ENCODE measurements around the gene ZDHHC4. TPM values are rescaled to one million over a fixed set of nuclear protein-coding genes. Genes with fewer than 3 reads are reported as not detected.
A peak's percentile ranks its signal among the peaks of the same experiment; 100 is the strongest.

ZDHHC4 gene
- total RNA-seq, 1 donor from 2014 or later, result 52.2 TPM

DNA sequence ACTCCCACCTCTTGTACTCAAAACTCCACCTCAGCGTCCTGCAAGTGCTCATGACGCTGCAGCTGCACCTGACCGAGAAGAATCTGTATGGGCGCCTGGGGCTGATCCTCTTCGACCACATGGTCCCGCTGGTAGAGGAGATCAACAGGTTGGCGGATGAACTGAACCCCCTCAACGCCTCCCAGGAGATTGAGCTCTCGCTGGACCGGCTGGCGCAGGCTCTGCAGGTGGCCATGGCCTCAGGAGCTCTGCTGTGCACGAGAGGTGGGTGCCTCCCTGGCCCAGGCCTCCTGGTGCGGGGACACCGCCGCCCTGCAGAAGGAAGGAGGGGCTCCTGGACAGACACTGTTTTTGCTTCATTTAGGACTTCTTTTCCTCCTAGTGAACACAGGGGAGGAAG, 22.8 kb downstream of the ZDHHC4 start:
- no peak for DNase-seq (ENCODE audit: low spot score in 2 of 2)
- FAIRE-seq, result no peak

- FAIRE-seq (no peak), DNase-seq (ENCODE audit: low spot score in 2 of 2) (no peak)
These were observed 27.2 kb downstream of the ZDHHC4 start for GRCh38 chr7:6604458-6604857.

DNA sequence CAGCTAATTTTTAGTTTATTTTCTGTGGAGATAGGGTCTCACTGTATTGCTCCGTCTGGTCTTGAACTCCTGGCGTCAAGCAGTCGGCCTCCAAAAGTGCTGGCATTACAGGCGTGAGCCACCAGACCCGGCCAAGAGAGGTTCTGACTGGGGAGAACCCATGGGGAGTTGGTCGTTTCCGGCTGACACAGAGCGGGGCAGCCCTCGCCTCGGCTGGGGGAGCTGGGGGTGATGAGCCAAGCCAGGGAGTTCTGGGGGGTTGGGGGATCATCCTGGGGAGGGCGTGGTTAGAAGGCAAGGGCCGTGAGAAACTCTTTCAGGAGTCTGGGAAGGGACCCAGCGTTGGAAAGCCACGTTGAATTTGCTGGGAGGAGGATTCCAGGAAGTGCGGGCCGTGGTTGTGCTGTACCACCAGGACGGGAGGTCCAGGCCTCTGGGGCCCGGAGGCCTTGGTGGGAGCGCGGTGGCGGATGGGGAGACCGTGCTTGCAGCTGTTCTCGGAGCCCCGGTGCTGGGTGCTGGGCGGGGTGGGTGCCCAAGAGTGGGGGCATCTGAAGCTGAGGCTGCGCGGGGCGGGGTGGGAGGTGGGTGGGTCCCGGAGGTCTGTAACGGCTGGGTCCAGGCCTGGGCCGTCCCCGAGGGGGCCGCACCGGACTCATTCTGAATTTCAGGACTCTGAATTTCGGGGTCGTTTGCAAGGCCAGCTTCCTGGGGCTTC, 29.8 kb downstream of the ZDHHC4 start:
- no peak for DNase-seq (ENCODE audit: low spot score in 2 of 2)
- FAIRE-seq, result no peak

GRCh38 chr7:6607651-6608051, 30.4 kb downstream of the ZDHHC4 start:
- FAIRE-seq (no peak), DNase-seq (ENCODE audit: low spot score in 2 of 2) (no peak)

GRCh38 chr7:6608081-6608480, 30.8 kb downstream of the ZDHHC4 start:
- DNase-seq (ENCODE audit: low spot score in 2 of 2), result no peak
- FAIRE-seq, result no peak

GRCh38 chr7:6608794-6609193, 31.5 kb downstream of the ZDHHC4 start:
- no peak for DNase-seq (ENCODE audit: low spot score in 2 of 2)
- no peak for FAIRE-seq

DNA sequence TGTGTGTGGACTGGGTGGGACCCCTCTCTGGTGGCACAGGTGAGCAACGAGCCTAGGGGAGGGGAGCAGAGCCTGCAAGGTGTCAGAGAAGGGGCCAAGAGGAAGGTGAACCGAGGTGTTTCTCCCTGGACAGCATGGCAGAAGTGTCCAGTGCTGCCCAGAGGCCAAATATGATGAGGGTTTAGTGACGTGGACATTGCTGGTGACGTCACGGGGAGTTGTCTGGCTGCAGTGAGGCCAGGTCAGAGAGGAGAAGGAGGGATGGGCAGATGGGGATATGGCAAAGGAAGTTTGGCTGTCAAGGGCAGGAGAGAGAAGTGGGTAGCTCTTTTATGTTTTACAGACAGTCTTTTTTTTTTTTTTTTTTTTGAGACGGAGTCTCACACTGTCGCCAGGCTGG, 35.6 kb downstream of the ZDHHC4 start:
- no peak for DNase-seq (ENCODE audit: low spot score in 2 of 2)
- FAIRE-seq, result no peak

DNA sequence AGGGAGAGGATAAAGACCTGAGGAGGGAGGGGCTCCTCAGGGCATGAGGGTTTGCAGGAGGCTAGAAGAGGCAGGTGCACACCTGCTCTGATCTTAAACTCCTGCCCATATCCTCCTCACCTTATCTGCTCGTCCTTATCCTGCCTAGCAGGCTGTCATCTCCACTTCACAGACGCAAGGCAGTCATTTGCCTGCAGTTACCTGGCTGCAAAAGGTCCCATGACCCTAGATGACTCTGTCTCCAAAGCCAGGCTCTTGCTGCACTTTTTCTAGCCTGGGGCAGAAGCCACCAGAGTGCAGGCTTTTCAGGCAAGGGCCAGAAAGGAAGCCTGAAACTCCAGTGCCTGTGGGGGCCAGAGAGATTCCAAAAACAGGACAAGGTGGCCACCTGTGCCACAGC, 36.5 kb downstream of the ZDHHC4 start:
- DNase-seq (ENCODE audit: low spot score in 2 of 2), result no peak
- FAIRE-seq, result no peak

DNA sequence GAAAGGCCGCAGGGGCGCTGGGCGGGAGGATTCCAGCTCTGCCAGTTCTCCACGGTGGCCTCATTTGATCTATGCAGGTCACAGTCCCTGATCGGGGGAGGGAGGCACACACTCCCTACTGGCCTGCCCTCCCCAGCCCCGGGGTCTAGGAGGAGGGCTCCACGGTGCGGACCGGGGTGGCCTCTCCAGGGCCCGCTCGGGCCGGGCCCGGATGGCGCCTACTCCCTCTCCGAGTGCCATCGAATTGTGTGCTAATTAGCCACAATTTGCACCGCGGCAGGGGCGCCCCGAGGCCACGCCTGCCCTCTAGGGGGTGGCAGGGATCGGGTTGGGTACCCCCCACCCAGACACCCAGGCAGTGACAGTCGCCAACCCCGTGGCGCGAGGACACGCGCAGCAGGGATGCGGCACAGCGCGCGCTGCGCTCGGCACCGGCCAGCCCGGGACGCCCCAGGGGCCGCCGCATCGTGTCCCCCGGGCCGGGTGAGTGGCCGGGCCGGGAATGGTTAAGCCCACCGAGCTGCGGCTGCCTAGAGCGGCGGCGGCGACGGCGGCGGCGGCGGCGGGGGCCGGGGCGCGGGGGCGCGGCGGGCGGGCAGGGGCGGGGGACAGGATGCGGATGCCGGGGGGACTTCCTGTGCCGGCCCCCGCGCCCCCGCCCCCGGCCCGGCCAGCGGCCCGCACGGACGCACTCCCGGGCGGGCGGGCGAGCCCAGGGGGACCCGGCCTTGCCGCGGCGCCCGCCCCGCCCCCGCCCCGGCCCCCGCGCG, 37.9 kb downstream of the ZDHHC4 start, which contains the start of gene ZNF853:
TSS of gene ZNF853 (plus strand) at position 658 of the 770 bp plus-strand sequence. CDS start 565 bp downstream, outside the sequence.
- no peak for FAIRE-seq
- DNase-seq (ENCODE audit: low spot score in 2 of 2), result peak; percentile 74 to 77

- FAIRE-seq (no peak), DNase-seq (ENCODE audit: low spot score in 2 of 2) (no peak)
These were observed 38.7 kb downstream of the ZDHHC4 start for GRCh38 chr7:6615723-6616555.

DNA sequence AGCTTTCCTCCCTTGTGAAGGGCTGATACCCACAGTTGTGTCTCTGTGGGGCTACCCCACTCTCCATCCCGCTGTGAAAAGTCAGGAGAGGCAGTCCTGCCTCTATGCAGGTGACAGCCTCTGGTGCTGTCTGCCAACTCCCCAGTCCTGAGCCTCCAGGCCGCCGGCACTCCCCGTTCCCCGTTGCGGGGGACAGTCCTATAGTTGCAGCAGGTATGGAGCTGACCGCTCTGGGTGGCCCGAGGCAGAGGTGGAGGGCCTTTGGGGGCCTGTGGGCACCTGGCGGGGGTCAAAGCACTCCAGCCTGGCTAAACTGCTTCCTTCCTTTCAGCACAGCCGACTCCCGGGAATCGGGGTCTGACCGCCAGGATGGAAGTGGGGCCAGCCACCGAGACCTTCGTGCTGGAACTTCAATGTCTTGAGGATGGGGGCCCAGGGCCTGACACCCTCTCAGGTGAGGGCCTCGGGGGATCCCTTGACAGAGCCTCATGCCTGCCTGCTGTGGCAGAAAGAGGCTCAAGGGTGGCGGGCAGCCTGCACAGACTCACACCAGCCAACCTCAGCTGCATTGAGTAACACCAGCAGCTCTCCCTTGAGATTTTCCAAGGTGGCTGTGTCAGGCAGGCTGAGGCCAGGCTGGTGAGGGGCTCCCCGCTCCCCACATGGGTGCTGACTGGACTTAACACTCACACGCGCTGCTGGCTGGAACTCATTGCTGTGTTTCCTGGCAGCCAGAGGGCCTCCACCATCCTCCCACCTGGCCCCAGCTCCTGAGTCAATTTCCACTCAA, 39.8 kb downstream of the ZDHHC4 start:
- no peak for DNase-seq (ENCODE audit: low spot score in 2 of 2)
- FAIRE-seq, result no peak

DNA sequence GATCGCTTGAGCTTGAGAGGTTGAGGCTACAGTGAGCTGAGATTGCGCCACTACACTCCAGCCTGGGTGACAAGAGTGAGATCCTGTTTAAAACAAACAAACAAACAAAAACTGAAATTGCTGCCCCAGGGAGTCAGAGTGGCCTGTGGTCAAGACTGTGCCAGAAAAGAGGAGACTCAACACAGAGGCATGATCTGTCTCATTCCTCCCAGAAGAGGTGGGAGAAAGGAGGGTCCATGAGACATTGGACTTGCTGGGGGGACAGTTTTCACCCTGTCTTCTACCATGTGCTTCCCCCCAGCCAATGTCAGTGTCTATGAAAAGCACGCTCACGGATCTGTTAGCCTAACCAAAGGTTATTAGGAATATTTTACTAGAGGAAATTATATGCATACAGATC, 41.4 kb downstream of the ZDHHC4 start:
- DNase-seq (ENCODE audit: low spot score in 2 of 2), result no peak
- no peak for FAIRE-seq

DNA sequence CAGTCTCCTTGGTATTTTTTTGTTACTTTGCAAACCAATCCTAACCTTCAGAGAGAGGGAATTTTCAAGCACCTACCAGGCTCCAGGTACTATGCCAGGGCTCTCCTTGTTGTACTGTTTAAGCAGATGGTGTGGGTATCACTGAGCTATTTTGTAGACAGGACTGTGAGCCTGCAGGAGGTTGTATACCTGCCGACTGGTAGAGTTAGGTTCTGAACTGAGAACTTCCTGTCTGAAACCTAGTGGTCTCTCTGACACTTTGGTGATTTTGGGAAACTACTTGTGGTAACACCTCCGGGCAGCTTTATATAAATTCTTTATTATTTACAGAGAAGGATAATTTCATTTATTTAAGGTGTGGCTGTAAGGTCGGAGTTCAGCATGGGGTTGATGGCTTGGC, 42.7 kb downstream of the ZDHHC4 start:
- FAIRE-seq (no peak), DNase-seq (ENCODE audit: low spot score in 2 of 2) (no peak)

DNA sequence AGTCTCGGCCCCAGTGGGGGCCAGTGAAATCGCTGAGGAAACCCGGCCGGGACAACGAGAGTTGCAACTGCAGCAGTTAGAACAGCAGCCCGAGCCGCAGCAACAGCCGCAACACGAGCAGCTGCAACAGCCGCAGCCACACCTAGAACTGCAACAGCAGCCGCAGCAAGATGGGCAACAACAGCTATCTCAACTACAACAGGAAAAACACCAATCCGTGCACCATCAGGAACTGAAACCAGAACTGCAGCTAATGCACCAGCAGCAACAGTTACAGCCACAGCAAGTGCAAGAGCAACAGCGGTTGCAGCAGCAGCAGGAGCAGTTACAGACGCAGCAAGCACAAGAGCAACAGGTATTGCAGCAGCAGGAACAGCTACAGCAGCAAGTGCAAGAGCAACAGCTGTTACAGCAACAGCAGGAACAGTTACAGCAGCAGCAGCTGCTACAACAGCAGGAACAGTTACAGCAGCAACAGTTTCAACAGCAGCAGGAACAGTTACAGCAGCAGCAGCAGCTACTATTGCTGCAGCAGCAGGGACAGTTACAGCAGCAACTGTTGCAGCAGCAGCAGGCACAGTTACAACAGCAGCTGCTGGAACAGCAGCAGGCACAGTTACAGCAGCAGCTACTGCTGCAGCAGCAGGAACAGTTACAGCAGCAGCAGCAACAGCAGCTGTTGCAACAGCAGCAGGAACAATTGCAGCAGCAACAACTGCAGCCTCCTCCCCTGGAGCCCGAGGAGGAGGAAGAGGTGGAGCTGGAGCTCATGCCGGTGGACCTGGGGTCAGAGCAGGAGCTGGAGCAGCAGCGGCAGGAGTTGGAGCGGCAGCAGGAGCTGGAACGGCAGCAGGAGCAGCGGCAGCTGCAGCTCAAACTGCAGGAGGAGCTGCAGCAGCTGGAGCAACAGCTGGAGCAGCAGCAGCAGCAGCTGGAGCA, 44.2 kb downstream of the ZDHHC4 start:
- DNase-seq (ENCODE audit: low spot score in 2 of 2), result no peak
- no peak for FAIRE-seq

- no peak for FAIRE-seq
- no peak for DNase-seq (ENCODE audit: low spot score in 2 of 2)
These were observed 45.0 kb downstream of the ZDHHC4 start for GRCh38 chr7:6622134-6622710.

GRCh38 chr7:6623589-6624245, 46.5 kb downstream of the ZDHHC4 start:
- DNase-seq (ENCODE audit: low spot score in 2 of 2) (no peak), FAIRE-seq (no peak)

DNA sequence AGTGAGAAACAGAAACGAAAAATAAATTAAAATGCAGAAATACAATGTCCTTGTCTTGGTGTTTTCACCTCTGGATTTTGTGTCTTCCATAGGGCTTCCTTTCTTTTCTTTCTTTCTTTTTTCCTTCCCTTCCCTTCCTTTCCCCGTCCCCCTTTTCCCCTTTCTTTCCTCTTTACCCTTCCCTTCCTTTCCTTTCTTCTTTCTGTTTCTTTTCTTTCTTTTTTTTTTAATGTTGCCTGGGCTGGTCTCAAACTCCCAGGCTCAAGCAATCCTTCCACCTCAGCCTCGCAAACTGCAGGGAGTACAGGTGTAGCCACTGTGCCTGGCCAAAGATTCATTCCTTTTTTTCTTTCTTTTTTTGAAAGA, 47.0 kb downstream of the ZDHHC4 start:
- FAIRE-seq, result no peak
- no peak for DNase-seq (ENCODE audit: low spot score in 2 of 2)

DNA sequence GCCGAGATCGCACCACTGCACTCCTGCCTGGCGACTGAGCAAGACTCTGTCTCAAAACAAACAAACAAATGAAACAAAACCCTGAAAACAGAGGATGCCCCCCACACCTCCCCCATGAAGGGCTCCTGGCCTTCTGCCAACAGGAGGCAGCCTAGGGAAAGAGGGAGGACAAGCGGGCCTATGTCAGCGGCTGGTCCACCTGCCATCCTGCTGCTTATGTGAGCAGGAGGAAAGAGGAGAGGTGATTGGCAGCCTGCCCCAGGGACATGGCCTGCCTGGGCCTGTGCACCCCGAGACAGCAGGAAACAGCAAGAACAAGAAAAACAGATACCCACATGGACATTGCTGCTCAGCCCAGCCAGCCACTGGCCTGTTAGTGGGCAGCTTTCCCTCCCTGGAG, 50.8 kb downstream of the ZDHHC4 start:
- no peak for FAIRE-seq
- no peak for DNase-seq (ENCODE audit: low spot score in 2 of 2)

Data from frontal cortex (tissue), 4 donors.